HepG2 (cell line): ENCODE measurements around the gene TRPV4. TPM values are rescaled to one million over a fixed set of nuclear protein-coding genes. Genes with fewer than 3 reads are reported as not detected.

Source experiments
- CENPX ChIP-seq: sonication (generic); formaldehyde crosslinking; IDR thresholded peaks from 2 replicates; pipeline ENCODE4 v1.9.0; 2021; ENCODE audit warnings: mild to moderate bottlenecking, missing genetic modification reagents, moderate library complexity
- ETV5 ChIP-seq: IDR thresholded peaks from 2 replicates; pipeline ENCODE4 v1.6.1; 2018; ENCODE audit warnings: missing biosample characterization, missing genetic modification reagents, inconsistent platforms, borderline replicate concordance
- FOXM1 ChIP-seq: sonication (generic); formaldehyde crosslinking; IDR thresholded peaks from 2 replicates; pipeline ENCODE4 v1.5.0; 2020; ENCODE audit warnings: missing genetic modification reagents
- GLI4 ChIP-seq: sonication (generic); formaldehyde crosslinking; IDR thresholded peaks from 2 replicates; pipeline ENCODE4 v1.5.1; 2020; ENCODE audit warnings: missing genetic modification reagents, mild to moderate bottlenecking, moderate library complexity, borderline replicate concordance
- HMGXB4 ChIP-seq, 2 experiments: sonication (generic) in 1 of 2; formaldehyde crosslinking in 1 of 2; IDR thresholded peaks; 2 replicates each; pipeline versions ENCODE4 v1.4.0 to v1.6.1; 2018 to 2020; ENCODE audit warnings: missing genetic modification reagents in 2 of 2, borderline replicate concordance in 1 of 2, low read depth in 1 of 2, mild to moderate bottlenecking in 1 of 2, missing biosample characterization in 1 of 2
- HNRNPUL1 ChIP-seq: fragments of 200-400 bp; formaldehyde crosslinking; IDR thresholded peaks from 2 replicates; pipeline ENCODE4 v1.6.1; 2017; ENCODE audit warnings: low read depth, mild to moderate bottlenecking, low read length, moderate library complexity
- LCORL ChIP-seq, 2 experiments: fragments of 450-650 bp in 1 of 2; sonication (generic) in 1 of 2; formaldehyde crosslinking in 1 of 2; IDR thresholded peaks; 2 replicates each; pipeline versions ENCODE4 v1.5.0 to v1.6.1; 2017 to 2020; ENCODE audit warnings: antibody characterized with exemption in 1 of 2, missing genetic modification reagents in 1 of 2
- PBX3 ChIP-seq: sonication (generic); formaldehyde crosslinking; IDR thresholded peaks from 2 replicates; pipeline ENCODE4 v1.8.1; 2023; ENCODE audit warnings: missing genetic modification reagents, inconsistent platforms, borderline replicate concordance
- PCBP2 ChIP-seq: fragments of 200-400 bp; formaldehyde crosslinking; optimal IDR thresholded peaks from 2 replicates; pipeline ENCODE3; 2018; ENCODE audit warnings: low read length, low read depth; ENCODE audit not compliant: poor library complexity, severe bottlenecking
- REPIN1 ChIP-seq: sonication (generic); formaldehyde crosslinking; IDR thresholded peaks from 2 replicates; pipeline ENCODE4 v1.8.0; 2022; ENCODE audit warnings: missing genetic modification reagents, low read depth, mild to moderate bottlenecking, borderline replicate concordance
- SAFB2 ChIP-seq: sonication (generic); formaldehyde crosslinking; IDR thresholded peaks from 2 replicates; pipeline ENCODE4 v1.5.1; 2020; ENCODE audit warnings: missing genetic modification reagents, low read depth, mild to moderate bottlenecking, borderline replicate concordance
- SMYD3 ChIP-seq: sonication (generic); formaldehyde crosslinking; IDR thresholded peaks from 2 replicates; pipeline ENCODE4 v1.8.1; 2023; ENCODE audit warnings: mild to moderate bottlenecking, missing genetic modification reagents
- SP140L ChIP-seq: sonication (generic); formaldehyde crosslinking; IDR thresholded peaks from 2 replicates; pipeline ENCODE4 v1.4.0; 2020; ENCODE audit warnings: missing genetic modification reagents, borderline replicate concordance
- TBL1XR1 ChIP-seq: fragments of 150-350 bp; IDR thresholded peaks from 2 replicates; pipeline ENCODE4 v1.6.1; 2014; ENCODE audit warnings: borderline replicate concordance, low read length; ENCODE audit not compliant: partially characterized antibody
- THAP7 ChIP-seq: sonication (generic); formaldehyde crosslinking; IDR thresholded peaks from 2 replicates; pipeline ENCODE4 v1.8.1; 2023; ENCODE audit warnings: mild to moderate bottlenecking, missing genetic modification reagents
- THAP8 ChIP-seq: sonication (generic); formaldehyde crosslinking; IDR thresholded peaks from 2 replicates; pipeline ENCODE4 v1.5.1; 2020; ENCODE audit warnings: missing genetic modification reagents, mild to moderate bottlenecking, borderline replicate concordance
- XRCC5 ChIP-seq: fragments of 200-400 bp; formaldehyde crosslinking; optimal IDR thresholded peaks from 2 replicates; pipeline ENCODE3; 2017; ENCODE audit warnings: mild to moderate bottlenecking, low read length
- ZBTB10 ChIP-seq: sonication (generic); formaldehyde crosslinking; IDR thresholded peaks from 2 replicates; pipeline ENCODE4 v1.4.0; 2020; ENCODE audit warnings: missing genetic modification reagents, borderline replicate concordance
- ZFP1 ChIP-seq: IDR thresholded peaks from 2 replicates; pipeline ENCODE4 v1.6.1; 2016
- ZNF33A ChIP-seq: sonication (generic); formaldehyde crosslinking; IDR thresholded peaks from 2 replicates; pipeline ENCODE4 v1.5.1; 2020; ENCODE audit warnings: missing genetic modification reagents, mild to moderate bottlenecking, moderate library complexity, borderline replicate concordance
- ZNF577 ChIP-seq: sonication (generic); formaldehyde crosslinking; IDR thresholded peaks from 2 replicates; pipeline ENCODE4 v1.4.0; 2020; ENCODE audit warnings: mild to moderate bottlenecking, low read depth, missing genetic modification reagents, borderline replicate concordance
- polyA plus RNA-seq, 8 experiments: library from polyadenylated mRNA; depleted of rRNA in 3 of 8; stranded (reverse) in 7 of 8; unstranded in 1 of 8; fragments of >200 nt; fragmentation: Illumina TruSeq in 4 of 8; extraction: Trizol in 4 of 8; gene quantifications; 2 replicates each; pipeline versions ENCODE4 v1.2.1 to v1.2.3, GENCODE V29; 2011 to 2016; ENCODE audit warnings: low read depth in 4 of 8, missing spikeins in 1 of 8, mixed read lengths in 1 of 8; ENCODE audit not compliant: insufficient read depth in 1 of 8
- total RNA-seq, 5 experiments: library from RNA; depleted of rRNA; stranded (reverse); fragments of >200 nt; fragmentation: Illumina TruSeq; extraction: Trizol; gene quantifications; 2 replicates each; pipeline ENCODE4 v1.2.3, GENCODE V29; 2016; ENCODE audit warnings: low read depth in 1 of 5

The TRPV4 gene
- total and polyA plus RNA-seq, 2 of the 13 experiments (the other 11 are each of a cell fraction or from before 2014, with no cell fraction given), result 0.66 to 4.7 TPM

GRCh38 chr12:109822951-109823411 is 10.2 kb downstream of the TRPV4 start (continued):
- TF ChIP-seq CENPX (no peak), HNRNPUL1 (no peak), PBX3 (CRISPR knock-in tag) (no peak), GLI4 (CRISPR knock-in tag) (no peak), LCORL (IDR thresholded peaks at IDR 0.05) (no peak), LCORL (CRISPR knock-in tag; IDR thresholded peaks at IDR 0.05) (peak; percentile 73), PCBP2 (no peak), SP140L (CRISPR knock-in tag) (no peak), ZFP1 (CRISPR knock-in tag) (0 out of 2 replicates have a peak, but pooled peaks have one; percentile 28), SAFB2 (CRISPR knock-in tag) (no peak), SMYD3 (CRISPR knock-in tag) (no peak), ETV5 (peak; percentile 90), ZNF577 (CRISPR knock-in tag) (no peak), HMGXB4 (CRISPR knock-in tag; IDR thresholded peaks at IDR 0.05; ENCODE audit: borderline replicate concordance in 1 of 2, low read depth in 1 of 2) (0 out of 4 replicates have a peak, but pooled peaks of 1 of the 2 experiments have one; percentile 35), FOXM1 (CRISPR knock-in tag) (no peak), THAP7 (CRISPR knock-in tag) (0 out of 2 replicates have a peak, but pooled peaks have one; percentile 38), REPIN1 (CRISPR knock-in tag) (no peak), ZBTB10 (CRISPR knock-in tag) (peak; percentile 81; the same call in 1 of the 2 replicates), THAP8 (no peak), XRCC5 (no peak), TBL1XR1 (no peak), ZNF33A (no peak)
